MM.1S (cell line): ENCODE results near the gene PNMA8C.

ENCODE experiments used
- DNase-seq: peaks from one replicate; pipeline ENCODE4 v3.0.0-alpha.2; 2015
- H2AFZ ChIP-seq: fragments of 300-600 bp; sonication (generic); 2 replicates; pipeline ENCODE4 v1.6.0; 2016; ENCODE audit warnings: antibody characterized with exemption, low read length
- H3F3A ChIP-seq: fragments of 300-600 bp; sonication (generic); 2 replicates; pipeline ENCODE4 v1.6.1; 2016; ENCODE audit warnings: mild to moderate bottlenecking, antibody characterized with exemption, low read length, moderate library complexity, mixed read lengths; ENCODE audit not compliant: insufficient read depth
- H3K27ac ChIP-seq: fragments of 300-600 bp; sonication (generic); 2 replicates; pipeline ENCODE4 v1.5.1; 2016; ENCODE audit warnings: mild to moderate bottlenecking, low read length
- H3K27me3 ChIP-seq: fragments of 300-600 bp; sonication (generic); replicated peaks from 2 replicates; pipeline ENCODE4 v1.6.0; 2016; ENCODE audit warnings: low read length; ENCODE audit not compliant: insufficient read depth
- H3K36me3 ChIP-seq: fragments of 300-600 bp; sonication (generic); replicated peaks from 2 replicates; pipeline ENCODE4 v1.6.1; 2016; ENCODE audit warnings: mild to moderate bottlenecking, low read length, mixed read lengths; ENCODE audit not compliant: insufficient read depth
- H3K4me1 ChIP-seq: fragments of 300-600 bp; sonication (generic); 2 replicates; pipeline ENCODE4 v1.6.1; 2016; ENCODE audit warnings: low read length, mixed read lengths
- H3K4me2 ChIP-seq: fragments of 300-600 bp; sonication (generic); 2 replicates; pipeline ENCODE4 v1.6.0; 2016; ENCODE audit warnings: low read depth, low read length
- H3K4me3 ChIP-seq: fragments of 300-600 bp; sonication (generic); 2 replicates; pipeline ENCODE4 v1.5.1; 2016; ENCODE audit warnings: low read length, mixed read lengths
- H3K79me2 ChIP-seq: fragments of 300-600 bp; sonication (generic); 2 replicates; pipeline ENCODE4 v1.6.1; 2016; ENCODE audit warnings: mixed run types, low read length, mixed read lengths
- H3K9ac ChIP-seq: fragments of 300-600 bp; sonication (generic); 2 replicates; pipeline ENCODE4 v1.6.1; 2016; ENCODE audit warnings: low read length, mixed read lengths
- H3K9me2 ChIP-seq: fragments of 300-600 bp; sonication (generic); replicated peaks from 2 replicates; pipeline ENCODE4 v1.6.1; 2016; ENCODE audit warnings: mild to moderate bottlenecking, low read length, mixed read lengths; ENCODE audit not compliant: insufficient read depth
- H3K9me3 ChIP-seq: fragments of 300-600 bp; sonication (generic); replicated peaks from 2 replicates; pipeline ENCODE4 v1.6.1; 2016; ENCODE audit warnings: mild to moderate bottlenecking, low read length, mixed read lengths; ENCODE audit not compliant: insufficient read depth
- H4K20me1 ChIP-seq: fragments of 300-600 bp; sonication (generic); 2 replicates; pipeline ENCODE4 v1.6.1; 2016; ENCODE audit warnings: mild to moderate bottlenecking, low read length, moderate library complexity, mixed read lengths; ENCODE audit not compliant: insufficient read depth
- EZH2 ChIP-seq: fragments of 300-600 bp; sonication (generic); optimal IDR thresholded peaks from 2 replicates; pipeline ENCODE3; 2017; ENCODE audit warnings: low read depth, mild to moderate bottlenecking, antibody characterized with exemption, low read length, mixed read lengths
- EZH2phosphoT487 ChIP-seq: fragments of 300-600 bp; sonication (generic); IDR thresholded peaks from 2 replicates; pipeline ENCODE4 v1.6.1; 2018; ENCODE audit warnings: antibody characterized with exemption, low read length
- TF ChIP-seq, protein P1 (sequence below): fragments of 300-600 bp; sonication (generic); IDR thresholded peaks from 2 replicates; pipeline ENCODE4 v1.5.1; 2016; ENCODE audit warnings: antibody characterized with exemption, low read length, mixed read lengths

The PNMA8C gene

DNA sequence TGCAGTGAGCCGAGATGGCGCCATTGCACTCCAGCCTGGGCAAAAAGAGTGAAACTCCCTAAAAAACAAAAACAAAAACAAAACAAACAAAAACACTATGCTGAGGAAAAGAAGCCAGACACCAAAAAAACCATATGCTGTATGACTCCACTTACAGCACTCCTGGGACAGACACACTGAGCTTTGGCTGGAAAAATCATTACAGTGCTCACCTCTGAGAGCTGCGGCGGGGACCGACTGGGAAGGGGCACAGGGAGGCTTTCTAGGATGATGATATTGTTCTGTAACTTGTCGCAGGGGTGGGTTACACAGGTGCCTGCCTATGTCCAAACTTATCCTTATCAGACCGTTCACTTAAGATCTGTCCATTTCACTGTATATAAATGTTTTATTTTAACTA is 34.8 kb upstream of the PNMA8C start:
- Histone ChIP-seq H3K36me3 (no peaks in the 10 kb centered on the region), H3K9ac (no peak overlapping the region), H3F3A (no peaks in the 10 kb centered on the region), H3K4me3 (no peak overlapping the region), H3K9me3 (no peaks in the 10 kb centered on the region), H3K27ac (no peak overlapping the region), H3K4me1 (no peaks in the 10 kb centered on the region), H3K27me3 (peaks cover 89% of the 10 kb centered on the region), H3K4me2 (no peak overlapping the region), H4K20me1 (no peaks in the 10 kb centered on the region), H3K9me2 (no peaks in the 10 kb centered on the region), H2AFZ (no peak overlapping the region), H3K79me2 (no peaks in the 10 kb centered on the region)
- no peak for DNase-seq
- TF ChIP-seq, protein P1, sequence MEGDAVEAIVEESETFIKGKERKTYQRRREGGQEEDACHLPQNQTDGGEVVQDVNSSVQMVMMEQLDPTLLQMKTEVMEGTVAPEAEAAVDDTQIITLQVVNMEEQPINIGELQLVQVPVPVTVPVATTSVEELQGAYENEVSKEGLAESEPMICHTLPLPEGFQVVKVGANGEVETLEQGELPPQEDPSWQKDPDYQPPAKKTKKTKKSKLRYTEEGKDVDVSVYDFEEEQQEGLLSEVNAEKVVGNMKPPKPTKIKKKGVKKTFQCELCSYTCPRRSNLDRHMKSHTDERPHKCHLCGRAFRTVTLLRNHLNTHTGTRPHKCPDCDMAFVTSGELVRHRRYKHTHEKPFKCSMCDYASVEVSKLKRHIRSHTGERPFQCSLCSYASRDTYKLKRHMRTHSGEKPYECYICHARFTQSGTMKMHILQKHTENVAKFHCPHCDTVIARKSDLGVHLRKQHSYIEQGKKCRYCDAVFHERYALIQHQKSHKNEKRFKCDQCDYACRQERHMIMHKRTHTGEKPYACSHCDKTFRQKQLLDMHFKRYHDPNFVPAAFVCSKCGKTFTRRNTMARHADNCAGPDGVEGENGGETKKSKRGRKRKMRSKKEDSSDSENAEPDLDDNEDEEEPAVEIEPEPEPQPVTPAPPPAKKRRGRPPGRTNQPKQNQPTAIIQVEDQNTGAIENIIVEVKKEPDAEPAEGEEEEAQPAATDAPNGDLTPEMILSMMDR: no peak
- TF ChIP-seq EZH2 (no peak), EZH2phosphoT487 (no peak)

DNA sequence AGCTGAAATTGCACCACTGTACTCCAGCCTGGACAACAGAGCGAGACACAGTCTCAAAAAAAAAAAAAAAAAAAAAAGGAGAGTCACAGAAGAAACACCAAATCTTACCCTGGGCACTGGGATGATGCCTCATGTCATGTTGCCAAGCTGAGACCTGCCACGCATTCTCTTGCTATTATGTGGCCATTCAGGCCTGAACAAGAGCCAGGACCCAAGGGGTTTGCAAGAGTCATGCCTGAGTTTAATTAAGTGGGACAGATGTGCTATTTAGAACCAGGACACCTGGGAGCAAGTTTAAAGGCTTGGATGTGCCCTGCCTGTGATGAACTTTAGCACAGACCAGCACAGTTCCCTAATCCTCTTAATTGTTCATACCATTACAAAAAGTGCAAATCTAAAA is 32.8 kb upstream of the PNMA8C start:
- Histone ChIP-seq H3K79me2 (no peaks in the 10 kb centered on the region), H2AFZ (no peak overlapping the region), H3K27me3 (peaks cover 86% of the 10 kb centered on the region), H3K36me3 (no peaks in the 10 kb centered on the region), H3K9me3 (no peaks in the 10 kb centered on the region), H3K27ac (no peak overlapping the region), H3K9ac (no peak overlapping the region), H3K9me2 (no peaks in the 10 kb centered on the region), H3K4me3 (no peak overlapping the region), H3K4me2 (no peak overlapping the region), H3F3A (no peaks in the 10 kb centered on the region), H3K4me1 (no peaks in the 10 kb centered on the region), H4K20me1 (no peaks in the 10 kb centered on the region)
- no peak for TF ChIP-seq EZH2
- no peak for TF ChIP-seq EZH2phosphoT487
- TF ChIP-seq, protein P1: no peak
- DNase-seq: no peak

DNA sequence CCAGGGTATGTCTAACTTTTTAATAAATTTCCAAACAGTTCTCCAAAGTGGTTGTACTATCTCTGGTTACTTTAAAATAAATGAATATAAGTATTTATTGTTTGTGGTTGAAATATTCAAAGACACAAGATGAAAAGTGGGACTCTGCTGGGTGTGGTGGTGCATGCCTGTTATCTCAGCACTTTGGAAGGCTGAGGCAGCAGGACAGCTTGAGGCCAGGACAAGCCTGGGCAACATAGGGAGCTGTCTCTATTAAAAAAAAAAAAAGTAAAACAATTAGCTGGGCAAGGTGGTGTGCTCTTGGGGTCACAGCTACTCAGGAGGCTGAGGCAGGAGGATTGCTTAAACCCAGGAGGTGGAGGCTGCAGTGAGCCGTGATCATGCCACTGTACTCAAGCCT is 32.2 kb upstream of the PNMA8C start:
- Histone ChIP-seq H3K4me3 (no peak overlapping the region), H3K27me3 (peaks cover 86% of the 10 kb centered on the region), H3K4me2 (no peak overlapping the region), H3K79me2 (no peaks in the 10 kb centered on the region), H4K20me1 (no peaks in the 10 kb centered on the region), H2AFZ (no peak overlapping the region), H3K4me1 (no peaks in the 10 kb centered on the region), H3F3A (no peaks in the 10 kb centered on the region), H3K27ac (no peak overlapping the region), H3K9me2 (no peaks in the 10 kb centered on the region), H3K9ac (no peak overlapping the region), H3K9me3 (no peaks in the 10 kb centered on the region), H3K36me3 (no peaks in the 10 kb centered on the region)
- DNase-seq: no peak
- TF ChIP-seq, protein P1: no peak
- no peak for TF ChIP-seq EZH2
- TF ChIP-seq EZH2phosphoT487: no peak

DNA sequence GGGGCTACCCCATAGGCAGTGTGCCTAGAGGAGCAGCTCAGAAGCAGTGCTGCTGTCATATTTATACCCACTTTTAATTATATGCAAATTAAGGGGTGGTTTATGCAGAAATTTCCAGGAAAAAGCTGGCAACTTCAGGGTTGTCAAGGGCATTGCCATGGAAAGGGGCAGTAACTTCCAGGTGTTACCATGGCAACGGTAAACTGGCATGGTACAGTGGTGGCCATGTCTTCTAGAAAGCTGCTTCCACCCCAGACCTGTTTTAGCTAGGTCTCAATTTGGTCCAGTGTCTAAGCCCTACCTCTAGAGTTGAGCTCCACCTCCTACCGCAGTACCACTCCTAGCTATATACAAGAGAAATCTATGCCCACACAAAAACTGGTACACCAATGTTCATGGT is 31.3 kb upstream of the PNMA8C start:
- H3K27me3 ChIP-seq: peaks cover 85% of the 10 kb centered on the region
- H3K27ac ChIP-seq: no peak overlapping the region
- TF ChIP-seq EZH2phosphoT487: no peak
- TF ChIP-seq, protein P1: no peak
- TF ChIP-seq EZH2: no peak
- no peak overlapping the region for H3K9ac ChIP-seq
- H3K79me2 ChIP-seq: no peaks in the 10 kb centered on the region
- no peaks in the 10 kb centered on the region for H3K4me1 ChIP-seq
- H3K4me2 ChIP-seq: no peak overlapping the region
- DNase-seq: no peak
- H3K4me3 ChIP-seq: no peak overlapping the region
- H3K36me3 ChIP-seq: no peaks in the 10 kb centered on the region
- no peak overlapping the region for H2AFZ ChIP-seq
- no peaks in the 10 kb centered on the region for H3K9me3 ChIP-seq
- H3K9me2 ChIP-seq: no peaks in the 10 kb centered on the region
- H4K20me1 ChIP-seq: no peaks in the 10 kb centered on the region
- no peaks in the 10 kb centered on the region for H3F3A ChIP-seq
